ENCODE results near the gene UBQLN4. TPM values are rescaled to one million over a fixed set of nuclear protein-coding genes. Genes with fewer than 3 reads are reported as not detected.

UBQLN4 gene
- total RNA-seq, 1 donor, result 22.0 TPM

GRCh38 chr1:156019946-156020292, 33.7 kb downstream of the UBQLN4 start:
- DNase-seq (ENCODE audit: low read depth), result no peak
- TF ChIP-seq CTCF (IDR thresholded peaks at IDR 0.05; ENCODE audit: insufficient read depth, low read length), result no peak
- peak overlapping the region; percentile 91 for H3K4me3 ChIP-seq (ENCODE audit: low read depth, low read length)

DNA sequence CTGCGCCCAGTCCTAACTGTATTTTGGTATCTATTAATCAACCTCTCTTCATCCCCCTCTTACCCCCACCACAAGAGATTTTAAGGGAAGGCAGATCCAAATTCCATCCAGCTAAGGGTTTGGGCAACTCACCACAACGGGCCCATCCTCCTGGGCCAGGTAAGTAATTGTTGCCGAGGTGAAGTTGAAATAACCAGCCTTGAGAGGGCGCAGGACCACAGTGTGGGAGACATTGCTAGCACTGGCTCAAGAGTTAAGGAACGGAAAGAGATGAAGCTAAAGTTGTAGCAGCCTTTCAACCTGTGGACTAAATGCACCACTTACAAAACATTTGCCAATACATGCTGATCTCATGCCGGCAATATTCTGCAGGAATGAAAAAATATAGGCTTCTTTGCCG, 38.8 kb downstream of the UBQLN4 start:
- no peak for TF ChIP-seq CTCF (IDR thresholded peaks at IDR 0.05; ENCODE audit: insufficient read depth, low read length)
- no peak for DNase-seq (ENCODE audit: low read depth)
- H3K4me3 ChIP-seq (ENCODE audit: low read depth, low read length), result no peak overlapping the region

DNA sequence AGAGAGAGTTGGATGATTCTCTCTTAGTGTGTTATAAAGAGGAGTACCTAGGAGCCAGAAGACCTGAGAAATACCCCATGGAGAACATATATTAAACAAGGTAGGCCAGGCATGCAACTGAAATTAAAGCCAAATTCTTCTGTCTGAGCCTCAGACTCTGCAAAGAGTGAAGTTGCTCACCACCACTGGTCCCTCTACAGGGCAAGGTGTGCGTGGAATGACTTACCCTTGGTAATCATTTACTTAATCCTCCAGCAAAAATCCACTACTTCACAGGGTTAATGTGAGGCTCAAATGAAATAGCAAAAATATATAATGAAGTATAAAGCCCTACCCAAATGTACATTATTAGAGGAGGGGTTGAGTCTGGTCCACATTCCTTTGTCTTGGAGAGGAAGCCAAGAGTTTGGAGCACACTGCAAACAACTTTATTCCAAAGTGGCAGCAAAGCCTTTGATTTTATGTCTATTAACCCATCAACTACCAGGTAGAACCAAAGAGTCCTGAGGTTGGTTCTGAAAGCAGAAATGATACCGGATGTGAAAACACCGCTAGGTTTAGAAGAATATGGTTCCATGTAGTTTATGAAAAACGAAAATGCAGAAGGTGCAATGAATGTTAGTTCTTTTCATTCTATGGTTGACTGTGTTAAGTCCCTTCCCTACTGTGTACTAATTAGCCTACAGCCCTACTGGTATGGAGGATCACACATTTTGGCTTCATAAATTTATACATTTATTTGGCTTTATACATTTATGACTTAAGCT, 41.4 kb downstream of the UBQLN4 start:
- TF ChIP-seq CTCF (IDR thresholded peaks at IDR 0.05; ENCODE audit: insufficient read depth, low read length), result no peak
- no peak for DNase-seq (ENCODE audit: low read depth)

DNA sequence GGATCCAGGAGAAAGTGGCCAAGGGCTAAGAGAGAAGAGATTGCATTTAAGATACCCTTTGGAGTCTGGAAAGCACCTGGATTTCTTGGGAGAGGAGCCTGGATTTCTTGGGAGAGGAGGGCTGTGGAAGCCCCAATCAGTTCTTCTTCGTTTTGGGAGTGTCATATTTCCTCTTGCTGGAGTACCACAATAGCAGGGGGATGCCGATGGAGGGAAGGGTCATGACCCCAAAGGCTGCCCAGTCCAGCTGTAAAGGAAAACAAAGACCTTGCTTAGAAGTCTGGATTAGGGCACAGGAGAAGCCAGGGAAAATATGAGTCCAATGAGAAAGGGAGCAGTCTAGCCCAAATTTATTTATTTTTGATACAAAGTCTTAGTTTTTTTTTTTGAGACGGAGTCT, 44.2 kb downstream of the UBQLN4 start:
- no peak for DNase-seq (ENCODE audit: low read depth)
- H3K4me3 ChIP-seq (ENCODE audit: low read depth, low read length), result no peak overlapping the region
- no peak for TF ChIP-seq CTCF (IDR thresholded peaks at IDR 0.05; ENCODE audit: insufficient read depth, low read length)

More for the DNA sequence above, 41.4 kb downstream of the UBQLN4 start:
- H3K4me3 ChIP-seq (ENCODE audit: low read depth, low read length), result no peak overlapping the region

DNA sequence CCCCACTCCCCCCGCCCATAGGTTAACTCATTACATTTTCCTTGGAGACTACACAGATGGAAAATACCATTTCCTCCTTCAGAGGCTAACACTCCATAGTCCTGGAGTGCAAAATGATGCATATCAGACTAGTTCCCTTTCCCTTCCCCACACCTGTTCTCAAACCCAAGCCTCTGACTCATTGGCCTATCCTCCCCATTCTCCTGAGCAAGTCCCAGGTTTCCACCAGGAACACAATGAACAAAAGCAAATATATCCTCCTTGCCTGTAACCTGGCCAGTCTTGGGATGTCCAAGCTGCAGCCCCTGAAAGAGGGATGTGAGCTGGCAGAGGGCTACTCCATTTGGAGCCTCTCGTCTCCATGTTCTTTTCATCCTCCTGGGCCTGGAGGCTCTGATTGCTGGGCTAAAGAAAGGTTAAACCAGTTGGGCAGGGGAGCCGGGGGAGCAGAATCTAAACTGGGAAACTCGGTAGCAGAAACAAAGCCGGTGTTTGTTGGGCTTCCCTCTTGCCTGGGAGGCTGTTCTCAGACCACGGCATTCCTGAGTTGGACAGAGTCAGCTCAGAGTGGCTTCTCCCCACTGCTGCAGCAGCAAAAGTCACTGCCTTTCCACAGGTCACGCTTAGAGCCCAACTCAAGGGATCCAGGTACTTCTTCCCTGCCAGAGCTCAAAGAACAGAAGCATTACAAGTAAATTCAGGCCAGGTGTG, 46.8 kb downstream of the UBQLN4 start:
- TF ChIP-seq CTCF (IDR thresholded peaks at IDR 0.05; ENCODE audit: insufficient read depth, low read length), result no peak
- no peak overlapping the region for H3K4me3 ChIP-seq (ENCODE audit: low read depth, low read length)
- DNase-seq (ENCODE audit: low read depth), result no peak

GRCh38 chr1:156004843-156005584, 48.6 kb downstream of the UBQLN4 start:
- H3K4me3 ChIP-seq (ENCODE audit: low read depth, low read length), result no peak overlapping the region
- TF ChIP-seq CTCF (IDR thresholded peaks at IDR 0.05; ENCODE audit: insufficient read depth, low read length), result no peak
- DNase-seq (ENCODE audit: low read depth), result no peak

Measured in fibroblast of the aortic adventitia (primary cell).